ENCODE measurements around the gene G3BP2.
"Not testable (repeated sequence)": the region's sequence is repeated elsewhere in the genome, so short reads cannot be mapped to it uniquely, and the experiment has no call there.

Gene G3BP2

DNA sequence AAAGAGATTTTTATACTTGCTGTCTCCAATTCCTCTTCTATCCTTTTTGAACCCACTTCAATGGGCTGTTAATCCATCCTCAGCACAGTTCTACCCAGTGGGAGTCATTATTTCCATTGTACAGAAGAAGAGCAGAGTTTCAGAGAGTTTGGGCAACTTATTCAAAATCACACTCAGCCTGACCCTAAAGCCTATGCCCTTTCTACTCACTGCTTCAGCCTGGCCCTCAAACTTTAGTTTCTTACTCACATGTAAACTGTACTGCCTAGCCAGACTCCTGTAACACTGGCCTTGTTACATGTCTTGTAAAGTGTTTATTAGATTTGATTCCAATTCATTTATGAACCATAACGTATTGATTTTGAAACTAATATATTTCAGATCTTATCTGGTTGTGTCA is 26.1 kb upstream of the G3BP2 start:
- ChIA-PET POLR2A (no interaction called here), CTCF (no interaction called here)
- DNase-seq (ENCODE audit: extremely low spot score) = no peak
- no peak for TF ChIP-seq SUZ12 (IDR thresholded peaks at IDR 0.05)
- TF ChIP-seq, protein P1, sequence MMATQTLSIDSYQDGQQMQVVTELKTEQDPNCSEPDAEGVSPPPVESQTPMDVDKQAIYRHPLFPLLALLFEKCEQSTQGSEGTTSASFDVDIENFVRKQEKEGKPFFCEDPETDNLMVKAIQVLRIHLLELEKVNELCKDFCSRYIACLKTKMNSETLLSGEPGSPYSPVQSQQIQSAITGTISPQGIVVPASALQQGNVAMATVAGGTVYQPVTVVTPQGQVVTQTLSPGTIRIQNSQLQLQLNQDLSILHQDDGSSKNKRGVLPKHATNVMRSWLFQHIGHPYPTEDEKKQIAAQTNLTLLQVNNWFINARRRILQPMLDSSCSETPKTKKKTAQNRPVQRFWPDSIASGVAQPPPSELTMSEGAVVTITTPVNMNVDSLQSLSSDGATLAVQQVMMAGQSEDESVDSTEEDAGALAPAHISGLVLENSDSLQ (IDR thresholded peaks at IDR 0.05) = no peak
- no peak for TF ChIP-seq FOXK2 (IDR thresholded peaks at IDR 0.05)
- no peak for TF ChIP-seq L3MBTL2 (conservative IDR thresholded peaks at IDR 0.05)
- TF ChIP-seq ELF4 (IDR thresholded peaks at IDR 0.05) = no peak
- no peak for TF ChIP-seq CTBP1 (IDR thresholded peaks at IDR 0.05; ENCODE audit: borderline replicate concordance)
- no peak for TF ChIP-seq BHLHE40 (IDR thresholded peaks at IDR 0.05; ENCODE audit: borderline replicate concordance)
- no peak for TF ChIP-seq HDGF (IDR thresholded peaks at IDR 0.05; ENCODE audit: borderline replicate concordance)
- no peak for TF ChIP-seq ARNT (IDR thresholded peaks at IDR 0.05)
- TF ChIP-seq TARDBP (IDR thresholded peaks at IDR 0.05) = no peak
- TF ChIP-seq LEF1 (IDR thresholded peaks at IDR 0.05; ENCODE audit: borderline replicate concordance) = no peak

DNA sequence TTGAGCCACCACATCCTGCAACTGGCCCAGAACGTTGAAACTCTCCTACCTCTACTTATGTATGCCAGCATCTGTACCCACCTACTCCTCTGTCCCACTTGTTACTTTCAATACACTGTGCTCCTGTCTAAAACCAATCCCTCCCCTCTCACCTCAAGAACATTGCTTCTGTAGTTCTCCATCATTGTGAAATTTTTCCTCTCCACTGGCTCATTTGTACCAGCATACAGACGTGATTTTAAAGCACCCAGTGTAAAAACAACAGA is 25.7 kb upstream of the G3BP2 start:
- CTCF ChIA-PET = no interaction called here
- DNase-seq (ENCODE audit: extremely low spot score) = no peak
- POLR2A ChIA-PET = no interaction called here
- no peak for TF ChIP-seq NFRKB (IDR thresholded peaks at IDR 0.05)
- TF ChIP-seq CTBP1 (IDR thresholded peaks at IDR 0.05; ENCODE audit: borderline replicate concordance) = no peak
- no peak for TF ChIP-seq SP1 (IDR thresholded peaks at IDR 0.05)
- TF ChIP-seq BHLHE40 (IDR thresholded peaks at IDR 0.05; ENCODE audit: borderline replicate concordance) = no peak
- TF ChIP-seq ELF4 (IDR thresholded peaks at IDR 0.05) = no peak
- TF ChIP-seq ZNF384 (IDR thresholded peaks at IDR 0.05) = no peak
- TF ChIP-seq HDGF (IDR thresholded peaks at IDR 0.05; ENCODE audit: borderline replicate concordance) = no peak
- no peak for TF ChIP-seq TARDBP (IDR thresholded peaks at IDR 0.05)
- TF ChIP-seq ARNT (IDR thresholded peaks at IDR 0.05) = no peak
- TF ChIP-seq LEF1 (IDR thresholded peaks at IDR 0.05; ENCODE audit: borderline replicate concordance) = no peak
- TF ChIP-seq FOXA1 (IDR thresholded peaks at IDR 0.05) = no peak
- no peak for TF ChIP-seq FOXM1 (IDR thresholded peaks at IDR 0.05; ENCODE audit: borderline replicate concordance)

DNA sequence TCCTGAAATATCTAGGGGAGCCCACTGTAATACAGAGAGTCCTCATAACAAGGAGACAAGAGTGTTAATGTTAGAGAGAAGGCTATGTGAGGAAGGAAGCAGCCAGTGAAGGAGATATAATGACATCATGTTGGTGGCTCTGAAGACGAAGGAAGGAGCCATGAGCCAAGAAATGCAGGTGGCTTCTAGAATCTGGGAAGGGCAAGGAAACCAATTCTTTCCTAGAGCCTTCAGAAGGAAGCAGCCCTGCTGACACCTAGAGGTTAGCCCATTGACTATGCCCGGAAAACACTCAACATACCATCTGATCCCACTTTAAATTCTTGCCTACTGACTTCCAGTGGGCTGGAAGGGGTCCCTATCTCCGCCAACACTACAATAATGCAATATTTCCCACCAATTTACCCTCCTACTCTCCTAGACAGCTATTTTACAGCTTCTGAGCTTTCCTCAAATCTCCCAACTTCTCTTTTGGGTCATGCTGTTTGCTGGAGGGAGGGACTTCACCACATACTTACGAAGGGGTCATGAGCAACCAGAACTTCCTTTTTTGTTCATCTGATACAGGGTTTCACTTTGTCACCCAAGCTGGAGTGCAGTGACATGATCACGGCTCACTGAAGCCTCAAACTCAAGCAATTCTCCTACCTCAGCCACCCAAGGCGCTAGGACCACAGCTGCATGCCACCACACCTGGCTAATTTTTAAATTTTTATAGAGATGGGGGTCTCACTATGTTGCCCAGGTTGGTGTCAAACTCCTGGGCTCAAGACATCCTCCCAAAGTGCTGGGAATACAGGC is 25.2 kb upstream of the G3BP2 start:
- CTCF ChIA-PET = no interaction called here
- TF ChIP-seq FOXA1 (IDR thresholded peaks at IDR 0.05) = no peak
- TF ChIP-seq FOXM1 (IDR thresholded peaks at IDR 0.05; ENCODE audit: borderline replicate concordance) = no peak
- no peak for TF ChIP-seq NFRKB (IDR thresholded peaks at IDR 0.05)
- TF ChIP-seq BHLHE40 (IDR thresholded peaks at IDR 0.05; ENCODE audit: borderline replicate concordance) = no peak
- no peak for TF ChIP-seq HDGF (IDR thresholded peaks at IDR 0.05; ENCODE audit: borderline replicate concordance)
- TF ChIP-seq, protein P1 (IDR thresholded peaks at IDR 0.05) = no peak
- TF ChIP-seq ELF4 (IDR thresholded peaks at IDR 0.05) = no peak
- TF ChIP-seq L3MBTL2 (conservative IDR thresholded peaks at IDR 0.05) = no peak
- no peak for TF ChIP-seq SUZ12 (IDR thresholded peaks at IDR 0.05)
- no peak for TF ChIP-seq SP1 (IDR thresholded peaks at IDR 0.05)
- no peak for TF ChIP-seq FOXK2 (IDR thresholded peaks at IDR 0.05)
- no peak for TF ChIP-seq ARNT (IDR thresholded peaks at IDR 0.05)
- TF ChIP-seq LEF1 (IDR thresholded peaks at IDR 0.05; ENCODE audit: borderline replicate concordance) = no peak
- no peak for TF ChIP-seq ZNF384 (IDR thresholded peaks at IDR 0.05)
- no peak for TF ChIP-seq CTBP1 (IDR thresholded peaks at IDR 0.05; ENCODE audit: borderline replicate concordance)
- TF ChIP-seq TARDBP (IDR thresholded peaks at IDR 0.05) = no peak
- DNase-seq (ENCODE audit: extremely low spot score) = no peak
- POLR2A ChIA-PET = no interaction called here

DNA sequence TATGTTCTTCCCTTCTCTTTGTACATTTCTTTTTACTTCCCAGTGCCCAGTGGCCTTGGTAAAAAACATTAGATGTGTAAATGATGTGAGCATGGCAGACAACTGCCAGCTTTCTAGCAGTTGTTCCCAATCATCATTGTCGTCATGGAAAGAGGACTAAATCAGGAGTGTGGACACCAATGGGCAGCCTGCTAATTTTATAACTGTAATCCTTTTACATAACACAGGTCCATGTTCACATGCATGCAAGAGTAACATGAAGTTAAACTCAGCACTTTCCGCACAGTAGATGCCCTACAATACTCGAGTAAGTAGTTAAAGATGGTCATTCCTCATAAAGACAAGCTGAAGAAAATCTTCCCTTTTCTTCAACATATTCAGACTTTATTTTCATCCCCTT is 23.4 kb upstream of the G3BP2 start:
- POLR2A ChIA-PET = no interaction called here
- no peak for DNase-seq (ENCODE audit: extremely low spot score)
- CTCF ChIA-PET = interaction anchor here (0.6 kb wide), 1 partner anchor 10 kb away, joined by 4 read pairs; no protein-coding TSS in a partner anchor
- TF ChIP-seq ARNT (IDR thresholded peaks at IDR 0.05) = no peak
- TF ChIP-seq LEF1 (IDR thresholded peaks at IDR 0.05; ENCODE audit: borderline replicate concordance) = no peak
- no peak for TF ChIP-seq FOXA1 (IDR thresholded peaks at IDR 0.05)

DNA sequence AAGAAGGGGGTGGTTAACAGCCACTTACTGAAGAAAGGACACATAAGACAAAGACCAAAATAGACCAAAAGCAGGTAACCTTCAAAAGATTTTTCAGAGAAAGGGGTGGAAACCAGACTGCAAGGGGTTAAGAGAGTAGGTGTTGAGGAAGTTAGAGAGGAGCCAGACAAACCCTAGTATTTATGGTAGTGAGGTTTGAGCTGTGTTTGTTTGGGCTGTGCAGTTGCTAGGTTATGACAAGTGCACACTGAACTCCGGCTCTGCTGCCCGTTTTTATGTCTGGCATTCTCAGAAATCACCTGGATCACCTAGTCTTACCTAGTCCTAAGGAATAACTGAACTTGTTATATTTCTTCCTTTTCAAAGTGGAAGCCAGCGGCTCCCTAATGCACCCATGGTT is 22.9 kb upstream of the G3BP2 start:
- TF ChIP-seq NFRKB (IDR thresholded peaks at IDR 0.05) (no peak), FOXM1 (IDR thresholded peaks at IDR 0.05; ENCODE audit: borderline replicate concordance) (no peak), ELF4 (IDR thresholded peaks at IDR 0.05) (no peak), ZNF384 (IDR thresholded peaks at IDR 0.05) (no peak), FOXK2 (IDR thresholded peaks at IDR 0.05) (no peak), SP1 (IDR thresholded peaks at IDR 0.05) (no peak)
- TF ChIP-seq, protein P1 (IDR thresholded peaks at IDR 0.05) = no peak
- ChIA-PET CTCF (interaction anchor here (0.6 kb wide), 1 partner anchor 11 kb away, joined by 4 read pairs; no protein-coding TSS in a partner anchor), POLR2A (no interaction called here)
- DNase-seq (ENCODE audit: extremely low spot score) = no peak

DNA sequence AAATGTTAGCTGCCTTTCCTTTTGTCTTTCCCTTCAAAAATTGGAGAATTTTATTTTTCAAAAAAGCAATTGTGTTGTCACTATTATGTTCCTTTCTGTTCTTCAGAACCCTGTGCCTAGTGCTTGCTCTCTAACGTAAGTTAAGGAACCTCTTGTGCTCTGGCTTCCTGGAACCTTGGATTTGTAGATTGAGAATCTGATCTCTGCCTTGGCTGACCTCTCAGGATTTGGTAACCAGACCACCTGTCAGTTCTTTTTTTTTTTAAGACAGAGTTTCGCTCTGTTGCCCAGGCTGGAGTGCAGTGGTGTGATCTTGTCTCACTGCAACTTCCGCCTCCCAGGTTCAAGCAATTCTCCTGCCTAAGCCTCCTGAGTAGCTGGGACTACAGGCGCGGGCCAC is 18.9 kb upstream of the G3BP2 start:
- CTCF ChIA-PET; DNase-seq (ENCODE audit: extremely low spot score); POLR2A ChIA-PET: not testable (repeated sequence)

DNA sequence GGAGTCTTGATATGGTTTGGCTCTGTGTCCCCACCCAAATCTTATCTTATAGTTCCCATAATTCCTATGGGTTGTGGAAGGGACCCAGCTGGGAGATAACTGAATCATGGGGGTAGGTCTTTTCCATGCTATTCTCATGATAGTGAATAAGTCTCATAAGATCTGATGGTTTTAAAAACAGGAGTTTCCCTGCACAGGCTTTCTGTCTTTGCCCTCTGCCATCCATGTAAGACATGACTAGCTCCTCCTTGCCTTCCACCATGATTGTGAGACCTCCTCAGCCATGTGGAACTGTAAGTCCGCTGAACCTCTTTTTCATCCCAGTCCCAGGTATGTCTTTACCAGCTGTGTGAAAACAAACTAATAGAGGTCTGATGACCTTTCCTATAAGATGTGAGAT is 13.9 kb upstream of the G3BP2 start:
- DNase-seq (ENCODE audit: extremely low spot score); POLR2A ChIA-PET; CTCF ChIA-PET: not testable (repeated sequence)
